Heart left ventricle (tissue), 16 donors: ENCODE results near the gene TJP1. TPM values are rescaled to one million over a fixed set of nuclear protein-coding genes. Genes with fewer than 3 reads are reported as not detected.
A peak's percentile ranks its signal among the peaks of the same experiment; 100 is the strongest.

Experiments
- ATAC-seq, 4 donors: fragments of 200-7000 bp; cut with Tn5 transposase; one replicate each; pipeline ENCODE4 v1.9.1; 2020 to 2022; ENCODE audit warnings: moderate library complexity in 4 of 4, mild to moderate bottlenecking in 3 of 4, moderate number of reproducible peaks in 1 of 4
- DNase-seq, 5 donors: peaks; one replicate each; pipeline ENCODE4 v3.0.0-alpha.2; 2020
- H3K27ac ChIP-seq, 12 donors: fragments of 200-600 bp; sonication (generic) in 4 of 12; one replicate each; pipeline versions ENCODE4 v1.5.0 to v1.8.0; 2016 to 2022; ENCODE audit warnings: mild to moderate bottlenecking in 2 of 12
- H3K27me3 ChIP-seq, 9 donors: fragments of 200-600 bp; sonication (generic) in 2 of 9; one replicate each; pipeline versions ENCODE4 v1.5.1 to v1.8.0; 2016 to 2022; ENCODE audit warnings: mild to moderate bottlenecking in 3 of 9
- H3K36me3 ChIP-seq, 9 donors: fragments of 200-600 bp; sonication (generic) in 2 of 9; one replicate each; pipeline versions ENCODE4 v1.5.0 to v1.8.0; 2018 to 2022; ENCODE audit warnings: mild to moderate bottlenecking in 2 of 9
- H3K4me1 ChIP-seq, 12 donors: fragments of 200-600 bp; sonication (generic) in 4 of 12; one replicate each; pipeline versions ENCODE4 v1.5.0 to v1.8.0; 2016 to 2022; ENCODE audit warnings: mild to moderate bottlenecking in 3 of 12
- H3K4me3 ChIP-seq, 12 donors: fragments of 200-600 bp; sonication (generic) in 4 of 12; one replicate each; pipeline versions ENCODE4 v1.5.0 to v1.8.0; 2017 to 2022; ENCODE audit warnings: mild to moderate bottlenecking in 9 of 12, moderate library complexity in 4 of 12
- H3K9me3 ChIP-seq, 12 donors: fragments of 200-600 bp; sonication (generic) in 4 of 12; one replicate each; pipeline versions ENCODE4 v1.5.0 to v1.8.0; 2016 to 2022; ENCODE audit warnings: mild to moderate bottlenecking in 1 of 12
- CTCF ChIP-seq, 12 donors: fragments of 200-600 bp; sonication (generic) in 4 of 12; IDR thresholded peaks; one replicate each; pipeline versions ENCODE4 v1.5.0 to v1.8.0; 2018 to 2022; ENCODE audit warnings: antibody characterized with exemption in 12 of 12, mild to moderate bottlenecking in 5 of 12
- POLR2A ChIP-seq, 2 donors: fragments of 450-650 bp; IDR thresholded peaks; one replicate each; pipeline ENCODE4 v1.6.1; 2017; ENCODE audit warnings: antibody characterized with exemption in 2 of 2, mild to moderate bottlenecking in 2 of 2, moderate library complexity in 2 of 2
- WGBS, 4 donors: extraction: QIAGEN DNeasy Blood & Tissue Kit in 2 of 4; methylation state at CpG; one replicate each; pipeline versions ENCODE4 v1.1.5 to v1.1.7; 2013 to 2018; 5-methylcytosine and 5-hydroxymethylcytosine counted together
- intact Hi-C, 10 donors: fragments of 100-400 bp; cut with DNase I; formaldehyde crosslinking; loops; one replicate each; pipeline versions ENCODE4 v1.11.1 to v1.14.2; 2022
- polyA plus RNA-seq, 2 donors: library from polyadenylated mRNA; stranded (reverse); fragments of 200-250 nt; gene quantifications; one replicate each; pipeline ENCODE4 v1.2.3, GENCODE V29; 2013
- total RNA-seq, 9 donors: library from RNA; depleted of rRNA in 2 of 9; stranded (reverse); fragments of >200 nt in 2 of 9; fragmentation: NEBNext Ultra II Directional in 3 of 9; extraction: Animal tissue kit (Norgen Biotek cat#: 25700) in 3 of 9; gene quantifications; one replicate each; pipeline versions ENCODE4 v1.1.0 to v1.2.4, GENCODE V29; 2016 to 2023
- donor health status: ischemic (EF 13 %, LVEDD 7.1; RV severe dilation, severe dysfunction).
- donor health status: healthy with polysubstance abuse.
- donor health status: DM: no; HTN: yes; CAD: no.
- donor health status: DM: no; HTN: no; CAD: no.
- donor health status: ischemic (EF 25% LVEDD 6.9; RV normal size, moderate dysfunction).
- donor health status: ischemic (EF 25% LVEDD 5.7; RV mildly dilated, moderate dysfunction).
- donor health status: healthy.
- donor health status: DM: yes; HTN: yes; CAD: no.
- donor health status: ischemic (EF 35%, LVEDD 5.7; RV mildly dilated, moderate dysfunction).
- donor health status: nonischemic (EF 11% LVEDD 7.7; RV severe dilation, severe dysfunction).
- donor health status: DM: yes; HTN: yes; CAD: no.
- donor health status: PGD.
- donor health status: ischemic (EF 29% LVEDD 5.4; RV normal size, mild dysfunction).
- donor health status: nonischemic (EF 23%, LVEDD 6.1; RV moderate dilation, normal function).

Gene TJP1
- total and polyA plus RNA-seq, 11 donors: 26.8 to 159 (median 105) TPM

- TF ChIP-seq CTCF (IDR thresholded peaks at IDR 0.05) (no peak), POLR2A (IDR thresholded peaks at IDR 0.05) (no peak)
- WGBS, 4 donors: 61 to 70% (median 66%) methylated on average over 3 of the region's 3 CpGs
- intact Hi-C loops: no loop called here
- H3K4me1 ChIP-seq: peaks cover 0 to 8% (median 0%) of the 10 kb centered on the region in 12 donors
- H3K36me3 ChIP-seq: peaks cover 0 to 100% (median 87%) of the 10 kb centered on the region in 9 donors
- DNase-seq (no peak), ATAC-seq (peak; percentile 47 to 77 (median 66))
- peak overlapping the region in 2 of 12 donors; percentile 12 to 35 for H3K27ac ChIP-seq
- H3K27me3 ChIP-seq: no peaks in the 10 kb centered on the region
- H3K4me3 ChIP-seq: no peak overlapping the region
- H3K9me3 ChIP-seq: no peaks in the 10 kb centered on the region
These were observed 110.0 kb downstream of the TJP1 start for GRCh38 chr15:29712149-29712885.

- H3K4me1 ChIP-seq: peaks cover 0 to 8% (median 0%) of the 10 kb centered on the region in 12 donors
- peaks cover 0 to 100% (median 87%) of the 10 kb centered on the region in 9 donors for H3K36me3 ChIP-seq
- intact Hi-C loops: no loop called here
- H3K9me3 ChIP-seq: no peaks in the 10 kb centered on the region
- no peak overlapping the region for H3K4me3 ChIP-seq
- ATAC-seq (no peak), DNase-seq (no peak)
- WGBS, 4 donors: 79 to 85% (median 83%) methylated on average over 8 of the region's 8 CpGs
- H3K27me3 ChIP-seq: no peaks in the 10 kb centered on the region
- no peak for TF ChIP-seq CTCF (IDR thresholded peaks at IDR 0.05)
- TF ChIP-seq POLR2A (IDR thresholded peaks at IDR 0.05): no peak
- peak overlapping the region in 1 of 12 donors; percentile 35 for H3K27ac ChIP-seq
These were observed 110.7 kb downstream of the TJP1 start for GRCh38 chr15:29711531-29711930.

GRCh38 chr15:29708519-29708918 lies 113.7 kb downstream of the TJP1 start:
- TF ChIP-seq POLR2A (IDR thresholded peaks at IDR 0.05) (no peak), CTCF (IDR thresholded peaks at IDR 0.05) (no peak)
- Histone ChIP-seq H3K36me3 (peaks cover 0 to 100% (median 89%) of the 10 kb centered on the region in 9 donors), H3K27me3 (no peaks in the 10 kb centered on the region), H3K27ac (no peak overlapping the region), H3K4me3 (no peak overlapping the region), H3K9me3 (no peaks in the 10 kb centered on the region), H3K4me1 (peaks cover 0 to 8% (median 0%) of the 10 kb centered on the region in 12 donors)
- WGBS, 4 donors: 85 to 93% (median 92%) methylated on average over 4 of the region's 4 CpGs
- DNase-seq (no peak), ATAC-seq (no peak)
- intact Hi-C loops: loop anchor here in 1 of 10 donors (5.0 kb wide), 1 partner anchor 34 kb away; no protein-coding TSS in a partner anchor

- intact Hi-C loops: loop anchor here in 1 of 10 donors (5.0 kb wide), 1 partner anchor 37 kb away; no protein-coding TSS in a partner anchor
- DNase-seq: no peak
- no peak overlapping the region for H3K4me3 ChIP-seq
- 80 to 82% (median 81%) methylated on average over 6 of the region's 6 CpGs for WGBS, 4 donors
- no peaks in the 10 kb centered on the region for H3K27me3 ChIP-seq
- no peaks in the 10 kb centered on the region for H3K9me3 ChIP-seq
- H3K4me1 ChIP-seq: peaks cover 0 to 4% (median 0%) of the 10 kb centered on the region in 12 donors
- no peak for TF ChIP-seq POLR2A (IDR thresholded peaks at IDR 0.05)
- TF ChIP-seq CTCF (IDR thresholded peaks at IDR 0.05): no peak
- peak in 3 of 4 donors; percentile 10 to 35 (median 16) for ATAC-seq
- peaks cover 0 to 100% (median 97%) of the 10 kb centered on the region in 9 donors for H3K36me3 ChIP-seq
- H3K27ac ChIP-seq: no peak overlapping the region
These were observed 117.2 kb downstream of the TJP1 start for GRCh38 chr15:29704950-29705597.
